GM18951 (cell line): Measurements from ENCODE around the gene KCNK3.
A peak's percentile ranks its signal among the peaks of the same experiment; 100 is the strongest.
"Not testable (repeated sequence)": the region's sequence is repeated elsewhere in the genome, so short reads cannot be mapped to it uniquely, and the experiment has no call there.

Experiments
- POLR2A ChIP-seq: IDR thresholded peaks from 4 replicates; pipeline ENCODE4 v1.6.1; 2011; ENCODE audit warnings: mild to moderate bottlenecking; ENCODE audit not compliant: insufficient read length, insufficient read depth; ENCODE audit errors: extremely low read depth
- in situ Hi-C: fragments of 300-500 bp; cut with MboI; formaldehyde crosslinking; loops from one replicate; pipeline ENCODE4 v1.12.0; 2022; ENCODE audit warnings: low sequenced_read_pairs, mixed read lengths, inconsistent platforms; ENCODE audit not compliant: unreplicated experiment

Gene KCNK3

GRCh38 chr2:26759845-26760244 is 67.3 kb downstream of the KCNK3 start:
- in situ Hi-C loops, result no loop called here

DNA sequence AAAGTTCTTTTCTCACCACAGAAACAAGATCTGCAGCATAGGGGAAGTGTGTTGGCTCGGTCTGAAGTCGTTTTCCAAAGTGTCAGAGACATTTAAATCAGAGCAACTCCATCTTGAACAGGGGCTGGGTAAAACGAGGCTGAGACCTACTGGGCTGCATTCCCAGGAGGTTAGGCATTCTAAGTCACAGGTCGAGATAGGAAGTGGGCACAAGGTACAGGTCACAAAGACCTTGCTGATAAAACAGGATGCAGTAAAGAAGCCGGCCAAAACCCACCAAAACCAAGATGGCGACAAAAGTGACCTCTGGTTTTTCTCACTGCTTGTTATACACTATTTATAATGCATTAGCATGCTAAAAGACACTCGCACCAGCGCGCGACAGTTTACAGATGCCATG is 68.5 kb downstream of the KCNK3 start:
- in situ Hi-C loops, result not testable (repeated sequence)

More at GRCh38 chr2:26759845-26760244, 67.3 kb downstream of the KCNK3 start:
- TF ChIP-seq POLR2A, result no peak

DNA sequence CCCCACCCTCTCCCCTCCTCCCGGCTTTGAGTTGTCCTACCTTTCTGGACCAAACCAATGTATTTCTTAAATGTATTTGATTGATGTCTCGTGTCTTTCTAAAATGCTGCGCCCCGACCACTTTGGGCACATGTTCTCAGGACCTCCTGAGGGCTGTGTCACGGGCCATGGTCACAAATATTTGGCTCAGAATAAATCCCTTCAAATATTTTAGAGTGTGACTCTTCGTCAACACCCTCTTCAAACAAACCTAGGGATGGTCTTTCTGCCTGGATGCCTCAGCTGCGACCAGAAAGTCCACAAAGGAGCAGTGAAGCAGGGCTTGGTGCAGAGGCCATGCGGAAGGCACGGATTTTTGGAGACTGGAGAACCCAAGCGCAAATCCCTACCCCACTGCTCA is 70.5 kb downstream of the KCNK3 start:
- in situ Hi-C loops, result no loop called here

DNA sequence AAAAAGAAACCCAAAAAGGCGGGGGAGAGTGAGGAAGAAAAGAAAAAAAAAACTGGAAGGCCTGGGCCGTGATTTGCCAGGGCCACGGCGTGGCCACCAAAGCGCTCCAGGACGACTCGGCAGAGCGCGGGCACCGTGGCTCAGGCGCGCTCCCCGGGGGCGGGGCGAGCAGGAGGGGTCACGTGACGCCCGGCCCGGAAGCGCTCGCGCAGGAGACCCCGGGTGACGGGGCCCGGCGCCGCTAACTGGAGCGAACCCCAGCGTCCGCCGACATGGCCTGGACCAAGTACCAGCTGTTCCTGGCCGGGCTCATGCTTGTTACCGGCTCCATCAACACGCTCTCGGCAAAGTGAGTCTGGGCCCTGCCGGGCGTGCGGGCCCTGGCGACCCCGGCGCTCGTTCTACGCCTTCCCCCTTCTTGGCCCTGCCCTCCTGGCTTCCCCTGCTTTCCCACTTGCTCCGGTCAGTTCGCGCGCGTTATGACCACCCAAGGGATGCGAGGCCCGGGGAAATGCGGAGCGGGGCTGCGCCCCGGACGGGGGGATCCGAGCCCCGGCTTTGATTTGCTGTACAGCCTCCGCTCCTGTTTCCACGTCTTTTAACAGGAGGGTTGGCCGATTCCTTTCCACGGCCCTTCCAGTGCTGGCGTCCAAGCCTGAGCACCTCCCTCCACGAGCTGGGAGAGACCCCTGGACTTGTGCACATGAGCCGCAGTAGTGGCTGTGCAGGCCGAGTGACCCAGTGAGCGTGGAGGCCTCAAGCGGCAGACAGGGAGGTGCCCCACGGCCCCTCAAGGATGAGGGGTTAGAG is 71.8 kb downstream of the KCNK3 start, which contains the start of gene SLC35F6:
Gene SLC35F6, plus strand, starts transcription at position 207 of the 810 bp plus-strand sequence. Its CDS starts 66 bp downstream, at position 273.
- in situ Hi-C loops, result no loop called here

More for the DNA sequence above, 70.5 kb downstream of the KCNK3 start:
- no peak for TF ChIP-seq POLR2A

DNA sequence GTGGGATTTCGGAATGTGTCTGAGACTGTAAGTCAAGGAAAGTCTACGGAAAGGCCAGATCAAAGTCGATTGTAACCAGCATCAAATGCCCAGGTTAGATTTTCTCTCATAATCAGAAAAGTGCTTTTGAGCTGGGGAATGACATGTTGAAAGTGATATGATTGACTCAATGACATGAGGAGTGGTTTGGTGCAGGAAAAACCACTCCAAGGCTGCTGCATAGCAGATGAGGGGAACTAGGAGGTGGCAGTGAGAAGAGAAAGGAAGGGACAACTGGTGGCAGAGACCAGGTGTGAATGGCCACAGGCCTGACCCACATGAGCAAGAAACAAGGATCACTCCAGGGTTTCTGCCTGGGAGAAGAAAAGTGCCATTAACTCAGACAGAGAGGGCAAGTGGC is 72.4 kb downstream of the KCNK3 start:
- in situ Hi-C loops, result no loop called here
- no peak for TF ChIP-seq POLR2A

More for the DNA sequence above, 71.8 kb downstream of the KCNK3 start, which contains the start of gene SLC35F6:
- peak; percentile 92 for TF ChIP-seq POLR2A

DNA sequence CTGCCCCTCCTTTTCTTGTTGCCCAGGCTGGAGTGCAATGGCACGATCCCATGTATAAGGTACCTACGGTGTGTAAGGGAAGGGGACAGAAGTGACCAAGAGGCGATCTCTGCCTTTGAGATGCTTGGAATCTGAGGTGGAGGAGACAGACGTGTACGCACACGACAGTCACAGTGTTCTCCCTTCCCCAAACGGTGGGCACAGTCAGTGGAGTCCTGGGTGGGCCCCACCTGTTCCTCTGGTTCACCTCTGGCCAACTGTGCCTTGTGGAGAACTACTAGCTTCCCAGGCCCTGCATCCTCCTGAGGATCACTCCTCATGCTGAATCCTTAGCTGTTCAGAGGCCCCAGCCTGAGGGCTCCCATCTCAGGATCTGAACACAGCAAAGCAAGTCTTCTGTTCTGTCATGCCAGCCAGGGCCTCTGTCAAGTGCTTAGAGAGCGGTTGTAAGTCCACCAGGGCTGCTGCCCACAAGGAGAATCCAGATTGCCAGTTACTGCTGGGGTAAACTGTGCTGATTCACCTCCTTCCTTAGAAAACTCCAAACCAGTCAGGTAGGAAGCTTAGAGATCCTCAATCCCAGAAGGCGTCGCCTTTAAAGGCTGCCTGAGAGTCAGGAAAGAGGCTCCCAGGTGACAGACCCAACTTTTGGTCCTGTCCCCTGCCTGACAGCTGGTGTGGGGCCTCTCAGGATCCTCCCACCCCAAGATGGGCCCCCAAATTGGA is 73.1 kb downstream of the KCNK3 start:
- in situ Hi-C loops, result no loop called here
- TF ChIP-seq POLR2A, result no peak

GRCh38 chr2:26767129-26767528 is 74.6 kb downstream of the KCNK3 start:
- TF ChIP-seq POLR2A, result no peak
- in situ Hi-C loops, result no loop called here

- in situ Hi-C loops, result no loop called here
- TF ChIP-seq POLR2A, result no peak
Observed at GRCh38 chr2:26767894-26768487, 75.5 kb downstream of the KCNK3 start.

DNA sequence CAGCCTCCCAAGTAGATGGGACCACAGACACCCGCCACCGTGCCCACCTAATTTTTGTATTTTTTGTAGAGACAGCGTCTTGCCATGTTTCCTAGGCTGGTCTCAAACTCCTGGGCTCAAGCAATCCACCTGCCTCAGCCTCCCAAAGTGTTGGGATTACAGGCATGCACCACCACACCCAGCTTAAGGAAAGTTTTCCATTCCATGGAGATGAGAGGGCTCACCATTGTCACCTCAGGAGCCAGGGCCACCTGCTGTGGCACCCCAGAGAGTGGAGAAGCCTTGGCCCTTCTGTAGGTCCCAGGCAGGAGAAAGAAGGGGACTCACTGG is 76.2 kb downstream of the KCNK3 start:
- in situ Hi-C loops, result no loop called here
- TF ChIP-seq POLR2A, result no peak

DNA sequence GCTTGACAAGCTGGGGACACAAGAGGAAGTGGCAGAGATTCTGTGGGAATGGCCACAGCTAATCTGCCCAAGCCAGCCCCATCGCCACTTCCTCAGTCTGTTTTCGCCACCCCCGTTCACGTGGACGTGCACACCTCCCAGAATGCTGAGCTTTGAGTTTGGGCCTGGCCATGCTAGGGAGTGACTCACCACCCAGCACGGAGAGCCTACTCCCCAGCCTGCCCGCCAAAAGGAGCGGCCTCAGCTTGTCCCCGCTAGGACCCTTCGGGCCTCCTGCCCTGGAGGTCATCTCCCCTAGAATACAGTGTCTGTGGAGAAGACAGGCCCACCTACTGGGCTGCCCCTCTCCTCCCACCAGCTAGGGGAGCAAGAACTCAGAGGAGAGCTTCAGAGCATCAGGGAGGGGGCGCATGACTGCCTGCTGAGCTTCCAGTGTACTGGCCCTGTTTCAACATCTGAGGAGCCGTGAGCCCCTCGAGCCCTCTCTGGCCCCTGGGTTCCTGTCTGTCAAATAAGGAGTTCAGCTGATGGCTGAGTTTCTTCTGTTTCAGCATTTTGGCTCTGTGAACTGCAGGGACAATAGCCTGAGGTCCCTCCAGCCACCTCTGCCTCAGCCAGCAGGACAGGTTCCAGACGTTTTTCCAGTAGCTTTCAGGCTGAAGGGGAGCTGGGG is 76.7 kb downstream of the KCNK3 start:
- TF ChIP-seq POLR2A, result no peak
- in situ Hi-C loops, result no loop called here

DNA sequence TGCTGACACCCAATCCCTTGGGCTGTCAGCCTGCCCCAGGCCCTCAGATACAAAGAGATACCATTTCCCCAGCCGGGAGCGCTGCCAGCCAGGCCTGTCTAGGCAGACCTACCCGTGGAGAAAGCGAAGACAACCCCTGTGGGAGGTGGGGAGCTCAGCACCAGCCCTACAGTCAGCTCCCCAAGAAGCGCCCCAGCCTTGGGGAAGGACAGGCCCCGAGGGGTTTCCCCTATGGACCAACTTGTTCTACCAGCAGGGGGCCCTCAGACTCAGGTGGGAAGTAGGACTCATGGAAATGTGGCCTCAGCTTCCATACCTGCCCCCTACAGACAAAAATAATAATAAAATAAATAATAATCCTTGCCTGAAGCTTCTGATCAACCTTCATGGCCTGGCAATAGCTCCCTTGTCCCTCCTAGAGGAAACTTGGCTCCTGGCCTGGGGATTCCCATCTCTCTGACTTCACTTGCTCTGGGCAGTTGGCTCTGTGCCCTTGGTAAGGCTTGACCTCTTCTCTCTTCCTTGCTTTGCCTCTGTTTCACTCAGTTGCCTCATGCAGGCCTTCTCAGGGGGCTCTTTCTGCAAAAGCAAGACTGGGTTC is 78.6 kb downstream of the KCNK3 start:
- in situ Hi-C loops, result no loop called here
- no peak for TF ChIP-seq POLR2A

DNA sequence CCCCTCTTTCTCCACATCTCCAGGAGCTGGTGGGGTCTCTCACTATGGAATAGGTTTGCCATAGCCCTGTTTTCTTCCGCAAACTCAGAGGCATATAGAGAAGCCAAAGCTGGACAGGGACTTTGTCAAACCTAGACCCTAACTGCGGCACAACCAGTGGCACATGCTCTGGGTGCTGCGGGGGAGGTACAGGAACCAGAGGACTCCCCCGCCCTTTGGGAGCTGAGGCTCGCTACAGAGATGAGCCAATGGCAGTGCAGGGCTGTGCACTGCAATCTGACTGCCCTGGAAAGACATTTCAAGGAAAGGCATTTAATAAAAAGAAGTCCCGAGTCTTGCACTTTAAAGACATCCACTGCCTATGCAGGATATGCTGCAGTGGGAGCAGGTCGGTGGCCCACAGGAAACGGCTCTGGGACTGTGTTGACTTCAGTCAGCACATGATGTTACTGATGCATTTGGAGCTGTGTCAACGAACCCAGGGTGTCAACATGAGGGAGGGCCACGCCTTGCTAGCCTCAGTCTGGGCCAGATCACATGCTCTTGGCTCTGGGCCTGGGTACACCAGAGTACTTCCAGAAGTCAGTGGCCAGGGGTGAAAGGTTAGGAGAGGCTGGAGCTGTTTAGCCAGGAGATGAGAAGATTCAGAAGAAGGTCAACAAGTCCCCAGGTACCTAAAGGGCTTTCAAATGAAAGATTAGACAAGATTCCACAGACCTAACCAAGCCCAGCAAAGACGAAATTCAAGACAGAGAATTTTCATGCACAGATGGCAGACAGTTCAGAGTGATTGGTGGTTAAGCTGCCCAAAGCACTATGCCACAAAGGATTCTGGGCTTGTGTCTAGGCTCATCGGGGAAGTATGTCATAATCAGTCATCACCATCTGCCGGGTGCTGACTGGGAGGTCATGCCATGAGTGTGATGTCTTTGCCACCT is 79.8 kb downstream of the KCNK3 start:
- no peak for TF ChIP-seq POLR2A

More for the DNA sequence above, 79.8 kb downstream of the KCNK3 start:
- in situ Hi-C loops, result no loop called here
